Pancreas (tissue), 10 donors: ENCODE measurements around the gene C1orf74. TPM values are rescaled to one million over a fixed set of nuclear protein-coding genes. Genes with fewer than 3 reads are reported as not detected.
"Not testable (repeated sequence)": the region's sequence is repeated elsewhere in the genome, so short reads cannot be mapped to it uniquely, and the experiment has no call there.

Experiments used
- ATAC-seq, 4 donors: fragments of 200-7000 bp; cut with Tn5 transposase; one replicate each; pipeline versions ENCODE4 v1.8.0 to v1.9.1; 2020; ENCODE audit warnings: mild to moderate bottlenecking in 4 of 4, moderate library complexity in 4 of 4
- DNase-seq, 6 donors: peaks; one replicate each; pipeline ENCODE4 v3.0.0-alpha.2; 2020
- FAIRE-seq: peaks from 2 replicates; lab custom pipeline; 2012; peaks lifted over from hg19 to GRCh38; lab: Jason Lieb, UNC
- H3K27ac ChIP-seq, 4 donors: fragments of 200-600 bp; sonication (generic); 1 replicate in 3 of 4; 2 replicates in 1 of 4; pipeline versions ENCODE4 v1.5.0 to v1.8.0; 2020
- H3K27me3 ChIP-seq, 4 donors: fragments of 200-600 bp; one replicate each; pipeline ENCODE4 v1.8.0; 2021
- H3K36me3 ChIP-seq, 3 donors: fragments of 200-600 bp; sonication (generic) in 1 of 3; one replicate each; pipeline versions ENCODE4 v1.5.0 to v1.8.0; 2020 to 2021
- H3K4me1 ChIP-seq, 3 donors: fragments of 200-600 bp; one replicate each; pipeline ENCODE4 v1.8.0; 2021
- H3K4me3 ChIP-seq, 4 donors: fragments of 200-600 bp; sonication (generic) in 2 of 4; one replicate each; pipeline versions ENCODE4 v1.5.0 to v1.8.0; 2020 to 2021
- H3K9me3 ChIP-seq, 4 donors: fragments of 200-600 bp; one replicate each; pipeline ENCODE4 v1.8.0; 2021
- CTCF ChIP-seq, 4 donors: fragments of 200-600 bp; sonication (generic) in 3 of 4; IDR thresholded peaks; one replicate each; pipeline versions ENCODE4 v1.5.0 to v1.8.0; 2021; ENCODE audit warnings: antibody characterized with exemption in 4 of 4
- WGBS, 2 donors: extraction: QIAGEN DNeasy Blood & Tissue Kit; methylation state at CpG; one replicate each; pipeline ENCODE4 v1.1.7; 2013; 5-methylcytosine and 5-hydroxymethylcytosine counted together
- intact Hi-C, 3 donors: fragments of 100-400 bp; cut with DNase I; formaldehyde crosslinking; loops; one replicate each; pipeline versions ENCODE4 v1.11.1 to v1.14.2; 2022
- polyA plus RNA-seq, 2 donors: library from polyadenylated mRNA; stranded (reverse); fragments of 200-250 nt; gene quantifications; one replicate each; pipeline ENCODE4 v1.2.3, GENCODE V29; 2013
- total RNA-seq, 6 donors: library from RNA; stranded (reverse); fragmentation: NEBNext Ultra II Directional in 4 of 6; extraction: Animal tissue kit (Norgen Biotek cat#: 25700) in 4 of 6; gene quantifications; one replicate each; pipeline versions ENCODE4 v1.2.1 to v1.2.4, GENCODE V29; 2021 to 2023
- donor health status: healthy with polysubstance abuse.
- donor health status: DM: no; HTN: no; CAD: no; lungs with moderate emphysema.
- donor health status: DM: no; HTN: no; CAD: no.
- donor health status: control.
- donor health status: control.
- donor health status: Bipolar disorder and iron deficiency.
- donor health status: DM: yes; HTN: yes; CAD: no.
- donor health status: DM: no; HTN: no; CAD: no.
- donor health status: DM: no; HTN: no; CAD: no.
- donor health status: DM: yes; HTN: yes; CAD: no.

Gene C1orf74
- total and polyA plus RNA-seq, 8 donors: 0.39 to 1.2 (median 0.82) TPM

DNA sequence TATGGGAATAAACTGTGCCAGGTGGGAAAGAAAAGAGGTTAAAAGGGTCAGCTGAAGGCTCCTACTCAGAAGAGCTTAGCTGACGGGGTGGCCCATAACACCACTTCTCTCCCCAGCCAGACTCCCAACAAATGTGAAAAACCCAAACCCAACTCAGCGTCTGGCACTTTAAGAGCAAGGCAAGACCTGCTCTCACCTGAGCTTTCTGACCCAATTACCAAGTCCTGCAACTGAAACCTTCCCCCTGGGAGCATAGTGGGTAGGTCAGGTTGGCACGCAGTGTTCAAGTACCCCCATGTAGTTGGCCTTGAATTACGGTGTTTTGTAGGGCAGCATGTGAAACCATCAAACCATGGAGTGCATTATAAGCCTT, 18.4 kb upstream of the C1orf74 start:
- Histone ChIP-seq H3K27me3 (no peaks in the 10 kb centered on the region), H3K27ac (peak overlapping the region in 3 of 4 donors; percentile 48 to 78 (median 71)), H3K36me3 (peaks cover 0 to 18% (median 0%) of the 10 kb centered on the region in 3 donors), H3K4me3 (no peak overlapping the region), H3K9me3 (no peaks in the 10 kb centered on the region), H3K4me1 (peaks cover 28 to 35% (median 29%) of the 10 kb centered on the region in 3 donors)
- FAIRE-seq (no peak), DNase-seq (no peak), ATAC-seq (no peak)
- TF ChIP-seq CTCF (IDR thresholded peaks at IDR 0.05): no peak
- intact Hi-C loops: no loop called here
- WGBS, 2 donors: 72 to 76% methylated on average over 4 of the region's 4 CpGs

DNA sequence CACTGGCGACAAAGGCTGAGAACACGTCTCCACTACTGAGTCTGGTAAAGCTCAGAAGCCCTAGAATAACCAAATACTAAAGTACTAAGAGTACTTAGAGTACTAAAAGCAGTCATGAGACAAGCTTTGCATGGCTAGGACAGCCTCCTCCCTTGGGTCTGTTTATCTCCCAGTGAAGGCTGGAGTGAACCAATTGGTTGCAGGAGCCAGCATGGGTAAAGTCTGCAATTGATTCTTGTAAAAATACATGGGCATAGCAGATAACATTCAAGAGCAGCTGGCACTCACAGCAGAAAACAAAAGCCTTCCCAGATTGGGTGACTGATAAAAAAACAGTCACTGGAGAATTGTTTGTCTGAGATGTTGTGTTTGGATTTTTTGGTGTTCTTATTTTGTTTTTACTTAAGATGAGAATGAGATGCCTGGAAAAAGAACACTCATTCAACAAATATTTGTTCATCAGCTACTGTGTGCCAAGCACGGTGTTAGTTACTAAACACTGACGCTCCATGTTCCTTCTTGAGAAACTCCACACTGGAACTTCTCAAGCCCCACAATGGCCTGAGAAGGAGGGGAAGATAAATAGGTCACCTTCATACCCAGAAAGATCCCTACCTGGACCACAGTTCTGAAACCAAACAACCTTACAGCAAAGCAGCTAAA, 17.9 kb upstream of the C1orf74 start:
- no peak for TF ChIP-seq CTCF (IDR thresholded peaks at IDR 0.05)
- DNase-seq (peak in 1 of 6 donors; percentile 37), ATAC-seq (peak in 3 of 4 donors; percentile 3 to 33 (median 29)), FAIRE-seq (no peak)
- Histone ChIP-seq H3K27ac (peak overlapping the region; percentile 48 to 78 (median 62)), H3K4me1 (peaks cover 28 to 35% (median 29%) of the 10 kb centered on the region in 3 donors), H3K27me3 (no peaks in the 10 kb centered on the region), H3K4me3 (no peak overlapping the region), H3K36me3 (peaks cover 0 to 18% (median 0%) of the 10 kb centered on the region in 3 donors), H3K9me3 (no peaks in the 10 kb centered on the region)
- 52 to 54% methylated on average over 4 of the region's 4 CpGs for WGBS, 2 donors
- intact Hi-C loops: no loop called here

- peak in 1 of 6 donors; percentile 48 for DNase-seq
- intact Hi-C loops: no loop called here
- no peak for TF ChIP-seq CTCF (IDR thresholded peaks at IDR 0.05)
- WGBS, 2 donors: 54 to 68% methylated on average over 5 of the region's 5 CpGs
- peak overlapping the region; percentile 48 to 78 (median 62) for H3K27ac ChIP-seq
- H3K4me1 ChIP-seq: peaks cover 28 to 35% (median 29%) of the 10 kb centered on the region in 3 donors
- no peak overlapping the region for H3K4me3 ChIP-seq
- H3K27me3 ChIP-seq: no peaks in the 10 kb centered on the region
- ATAC-seq: peak in 2 of 4 donors; percentile 11 to 19
- H3K9me3 ChIP-seq: no peaks in the 10 kb centered on the region
- peaks cover 0 to 18% (median 0%) of the 10 kb centered on the region in 3 donors for H3K36me3 ChIP-seq
- no peak for FAIRE-seq
Observed at GRCh38 chr1:209800984-209801834, 16.9 kb upstream of the C1orf74 start.

DNA sequence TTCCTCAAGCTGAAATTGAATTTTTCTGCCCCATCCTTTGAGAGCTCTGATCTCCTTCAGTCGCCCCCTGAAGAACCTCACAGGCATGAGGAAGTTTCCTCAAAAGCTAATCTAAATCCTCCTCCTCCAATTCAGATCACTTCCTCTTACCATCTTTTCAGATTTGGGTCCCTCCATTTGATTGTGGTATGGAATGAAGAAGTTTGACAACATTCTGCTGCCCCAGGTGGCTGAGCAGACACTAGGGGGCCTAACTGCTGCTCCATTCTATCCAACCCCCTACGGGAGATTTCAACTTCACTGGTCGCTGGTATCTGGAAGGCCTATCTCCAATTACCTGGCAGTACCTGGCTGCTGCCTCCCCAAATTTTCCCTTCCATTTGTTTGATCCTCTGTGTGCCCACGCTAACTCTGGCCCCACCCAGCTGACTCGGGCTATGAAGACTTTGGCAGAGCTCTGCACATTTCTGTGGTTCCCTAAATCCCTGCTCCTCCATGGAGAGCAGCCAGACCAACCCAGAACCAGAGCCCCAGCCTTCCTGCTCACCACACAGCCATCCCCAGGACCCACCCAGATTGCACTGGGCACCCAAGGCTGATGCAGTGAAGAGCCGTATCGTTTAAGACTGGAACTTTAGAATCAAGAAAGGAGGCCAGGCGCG, 13.8 kb upstream of the C1orf74 start:
- no peak for TF ChIP-seq CTCF (IDR thresholded peaks at IDR 0.05)
- H3K27me3 ChIP-seq: no peaks in the 10 kb centered on the region
- no peak for ATAC-seq
- no peak overlapping the region for H3K27ac ChIP-seq
- no peak for FAIRE-seq
- H3K36me3 ChIP-seq: peaks cover 0 to 39% (median 0%) of the 10 kb centered on the region in 3 donors
- peaks cover 19 to 23% (median 20%) of the 10 kb centered on the region in 3 donors for H3K4me1 ChIP-seq
- no peaks in the 10 kb centered on the region for H3K9me3 ChIP-seq
- intact Hi-C loops: no loop called here
- WGBS, 2 donors: 79 to 80% methylated on average over 9 of the region's 9 CpGs
- DNase-seq: no peak
- H3K4me3 ChIP-seq: no peak overlapping the region

GRCh38 chr1:209793711-209794110, 9.4 kb upstream of the C1orf74 start:
- ATAC-seq, H3K9me3 ChIP-seq, H3K4me3 ChIP-seq, H3K4me1 ChIP-seq, H3K27ac ChIP-seq, FAIRE-seq, DNase-seq, H3K27me3 ChIP-seq, intact Hi-C loops: not testable (repeated sequence)
- peaks cover 0 to 63% (median 17%) of the 10 kb centered on the region in 3 donors for H3K36me3 ChIP-seq
- WGBS, 2 donors: 94 to 95% methylated on average over 3 of the region's 3 CpGs
